ENCODE results near the gene CXCL6.

DNA sequence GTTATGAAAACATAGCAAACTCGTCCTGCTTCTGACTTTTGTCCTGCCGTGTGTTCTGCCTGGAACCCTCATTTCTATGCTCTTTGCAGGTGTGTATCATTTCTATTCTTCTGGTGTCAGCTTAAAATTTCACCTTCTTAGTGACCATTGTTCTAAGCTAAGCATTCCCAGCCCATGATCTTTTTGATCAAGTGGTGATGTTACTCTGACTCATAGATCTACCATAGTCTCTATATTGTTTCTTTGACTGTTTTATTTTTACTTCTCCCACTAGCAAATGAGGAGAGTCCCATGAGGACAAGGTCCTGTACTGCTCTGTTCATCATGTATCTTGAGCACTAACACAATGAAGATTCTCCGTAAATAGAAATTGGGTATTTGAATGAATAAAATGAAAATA is 14.1 kb upstream of the CXCL6 start:
- TF ChIP-seq, protein P1, sequence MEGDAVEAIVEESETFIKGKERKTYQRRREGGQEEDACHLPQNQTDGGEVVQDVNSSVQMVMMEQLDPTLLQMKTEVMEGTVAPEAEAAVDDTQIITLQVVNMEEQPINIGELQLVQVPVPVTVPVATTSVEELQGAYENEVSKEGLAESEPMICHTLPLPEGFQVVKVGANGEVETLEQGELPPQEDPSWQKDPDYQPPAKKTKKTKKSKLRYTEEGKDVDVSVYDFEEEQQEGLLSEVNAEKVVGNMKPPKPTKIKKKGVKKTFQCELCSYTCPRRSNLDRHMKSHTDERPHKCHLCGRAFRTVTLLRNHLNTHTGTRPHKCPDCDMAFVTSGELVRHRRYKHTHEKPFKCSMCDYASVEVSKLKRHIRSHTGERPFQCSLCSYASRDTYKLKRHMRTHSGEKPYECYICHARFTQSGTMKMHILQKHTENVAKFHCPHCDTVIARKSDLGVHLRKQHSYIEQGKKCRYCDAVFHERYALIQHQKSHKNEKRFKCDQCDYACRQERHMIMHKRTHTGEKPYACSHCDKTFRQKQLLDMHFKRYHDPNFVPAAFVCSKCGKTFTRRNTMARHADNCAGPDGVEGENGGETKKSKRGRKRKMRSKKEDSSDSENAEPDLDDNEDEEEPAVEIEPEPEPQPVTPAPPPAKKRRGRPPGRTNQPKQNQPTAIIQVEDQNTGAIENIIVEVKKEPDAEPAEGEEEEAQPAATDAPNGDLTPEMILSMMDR (conservative IDR thresholded peaks at IDR 0.05) = no peak
- TF ChIP-seq ZFX (IDR thresholded peaks at IDR 0.05) = no peak

Measured in C4-2B (cell line).